Chondrocyte (in vitro differentiated cells): ENCODE measurements around the gene SERF2. TPM values are rescaled to one million over a fixed set of nuclear protein-coding genes. Genes with fewer than 3 reads are reported as not detected.

Experiments
- DNase-seq: peaks from one replicate; pipeline ENCODE4 v3.0.0; 2021; ENCODE audit warnings: mixed read lengths, low spot score
- H3K27ac Mint-ChIP-seq: one replicate; pipeline ENCODE4 v1.8.0; 2021; ENCODE audit warnings: mild to moderate bottlenecking, moderate library complexity, mixed read lengths; ENCODE audit not compliant: unreplicated experiment
- H3K27me3 Mint-ChIP-seq: 2 replicates; pipeline ENCODE4 v1.8.0; 2021; ENCODE audit warnings: low read depth, mixed read lengths
- H3K36me3 Mint-ChIP-seq: 2 replicates; pipeline ENCODE4 v1.8.0; 2021; ENCODE audit warnings: low read depth, mixed read lengths
- H3K4me1 Mint-ChIP-seq: 2 replicates; pipeline ENCODE4 v1.8.0; 2021; ENCODE audit warnings: low read depth, mild to moderate bottlenecking, mixed read lengths
- H3K4me3 Mint-ChIP-seq: one replicate; pipeline ENCODE4 v1.8.0; 2021; ENCODE audit warnings: mild to moderate bottlenecking, moderate library complexity, mixed read lengths; ENCODE audit not compliant: unreplicated experiment
- H3K9me3 Mint-ChIP-seq: 2 replicates; pipeline ENCODE4 v1.8.0; 2021; ENCODE audit warnings: low read depth, mixed read lengths
- CTCF ChIP-seq: fragments of 200-600 bp; sonication (generic); IDR thresholded peaks from 2 replicates; pipeline ENCODE4 v1.5.0; 2021; ENCODE audit warnings: antibody characterized with exemption, mild to moderate bottlenecking, moderate library complexity
- total RNA-seq: library from RNA; stranded (reverse); gene quantifications from 3 replicates; pipeline ENCODE4 v1.2.1, GENCODE V29; 2021

SERF2 gene
- total RNA-seq, 1 donor from 2014 or later: 1,502 TPM

GRCh38 chr15:43777267-43777914 is 14.7 kb upstream of the SERF2 start:
- Mint-ChIP-seq H3K4me3 (peak overlapping the region; percentile 84), H3K27ac (peak overlapping the region; percentile 94), H3K9me3 (no peaks in the 10 kb centered on the region), H3K4me1 (peaks cover 19% of the 10 kb centered on the region), H3K27me3 (no peaks in the 10 kb centered on the region), H3K36me3 (peaks cover 5% of the 10 kb centered on the region)
- no peak for DNase-seq
- peak; percentile 96 for TF ChIP-seq CTCF

- H3K9me3 Mint-ChIP-seq: no peaks in the 10 kb centered on the region
- peaks cover 19% of the 10 kb centered on the region for H3K4me1 Mint-ChIP-seq
- no peaks in the 10 kb centered on the region for H3K27me3 Mint-ChIP-seq
- no peak for DNase-seq
- no peak overlapping the region for H3K27ac Mint-ChIP-seq
- H3K4me3 Mint-ChIP-seq: no peak overlapping the region
- H3K36me3 Mint-ChIP-seq: peaks cover under 1% of the 10 kb centered on the region
- no peak for TF ChIP-seq CTCF
Measured at GRCh38 chr15:43779016-43779415, 13.1 kb upstream of the SERF2 start.

GRCh38 chr15:43789409-43789808 is 2.7 kb upstream of the SERF2 start:
- Mint-ChIP-seq H3K4me1 (peaks cover 18% of the 10 kb centered on the region), H3K36me3 (peaks cover 14% of the 10 kb centered on the region), H3K9me3 (no peaks in the 10 kb centered on the region), H3K27ac (no peak overlapping the region), H3K27me3 (no peaks in the 10 kb centered on the region), H3K4me3 (no peak overlapping the region)
- no peak for TF ChIP-seq CTCF
- DNase-seq: no peak

- H3K4me3 Mint-ChIP-seq: peak overlapping the region; percentile 88
- no peak for DNase-seq
- H3K9me3 Mint-ChIP-seq: no peaks in the 10 kb centered on the region
- H3K36me3 Mint-ChIP-seq: peaks cover 23% of the 10 kb centered on the region
- TF ChIP-seq CTCF: peak; percentile 35
- H3K27ac Mint-ChIP-seq: peak overlapping the region; percentile 97
- no peaks in the 10 kb centered on the region for H3K27me3 Mint-ChIP-seq
- H3K4me1 Mint-ChIP-seq: peaks cover 51% of the 10 kb centered on the region
Measured at GRCh38 chr15:43792761-43793476, 799 bp downstream of the SERF2 start.

- TF ChIP-seq CTCF: no peak
- peaks cover 57% of the 10 kb centered on the region for H3K4me1 Mint-ChIP-seq
Measured at GRCh38 chr15:43793647-43794046, 1.5 kb downstream of the SERF2 start.

More at GRCh38 chr15:43793647-43794046, 1.5 kb downstream of the SERF2 start:
- DNase-seq: no peak
- Mint-ChIP-seq H3K27me3 (no peaks in the 10 kb centered on the region), H3K27ac (peak overlapping the region; percentile 97), H3K36me3 (peaks cover 23% of the 10 kb centered on the region), H3K4me3 (peak overlapping the region; percentile 88), H3K9me3 (no peaks in the 10 kb centered on the region)
